ENCODE results near the gene STAC3. TPM values are rescaled to one million over a fixed set of nuclear protein-coding genes. Genes with fewer than 3 reads are reported as not detected.

STAC3 gene
- total and polyA plus RNA-seq, 2 of the 8 experiments (the other 6 are each of a cell fraction or from before 2014, with no cell fraction given) = 0.70 to 1.3 TPM

- TF ChIP-seq CHD7 (IDR thresholded peaks at IDR 0.05; ENCODE audit: insufficient replicate concordance, low read length) = no peak
- TF ChIP-seq CTBP2 (IDR thresholded peaks at IDR 0.05; ENCODE audit: borderline replicate concordance, insufficient read depth, insufficient read length, low read length) = no peak
- TF ChIP-seq TCF12 (IDR thresholded peaks at IDR 0.05; ENCODE audit: low read depth, low read length) = no peak
- 0 out of 2 replicates have a peak, but pooled peaks have one; percentile 26 for TF ChIP-seq PHF8 (conservative IDR thresholded peaks at IDR 0.05; ENCODE audit: low read depth, low read length)
- no peak for TF ChIP-seq SIRT6 (IDR thresholded peaks at IDR 0.05; ENCODE audit: low read length)
Observed at GRCh38 chr12:57216921-57217879, 33.8 kb downstream of the STAC3 start (continued).
